ENCODE data around the gene POLR2M.

Gene POLR2M

DNA sequence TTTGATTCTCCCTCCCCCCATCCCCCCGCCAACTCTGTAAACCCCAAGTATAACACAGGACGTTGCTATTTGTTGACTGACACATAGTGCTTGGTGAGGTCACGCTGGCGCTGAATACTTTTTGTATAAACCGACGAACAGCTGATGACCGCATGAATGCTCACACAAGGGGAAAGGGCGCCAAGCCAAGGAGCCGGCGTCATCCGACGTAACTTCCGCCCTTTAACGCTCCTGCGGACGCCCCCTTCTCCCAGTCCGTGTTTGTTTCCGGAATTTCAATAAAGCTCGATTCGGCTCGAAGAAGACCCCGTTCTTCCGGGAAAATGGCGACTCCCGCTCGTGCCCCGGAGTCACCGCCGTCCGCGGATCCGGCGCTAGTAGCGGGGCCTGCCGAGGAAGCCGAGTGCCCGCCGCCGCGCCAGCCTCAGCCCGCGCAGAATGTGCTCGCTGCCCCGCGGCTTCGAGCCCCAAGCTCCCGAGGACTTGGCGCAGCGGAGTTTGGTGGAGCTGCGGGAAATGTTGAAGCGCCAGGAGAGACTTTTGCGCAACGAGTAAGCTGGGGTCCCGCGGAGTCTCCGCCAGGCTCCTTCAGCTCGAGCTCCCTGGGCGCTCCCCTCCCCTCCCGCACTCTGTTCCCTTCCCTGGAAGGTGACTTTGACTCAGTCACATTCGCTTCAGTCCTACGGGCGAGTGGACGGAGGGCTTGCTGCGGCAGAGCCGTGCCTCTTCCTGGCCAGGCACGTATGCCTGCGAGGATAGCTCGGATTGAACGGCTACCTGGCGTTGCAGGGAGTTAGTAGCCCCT is at the start of gene POLR2M:
POLR2M (plus strand) TSS at position 310 of the 805 bp plus-strand sequence; CDS start at position 439, 129 bp downstream.
- DNase-seq (ENCODE audit: low read depth in 2 of 2), result peak; percentile 77 to 79

DNA sequence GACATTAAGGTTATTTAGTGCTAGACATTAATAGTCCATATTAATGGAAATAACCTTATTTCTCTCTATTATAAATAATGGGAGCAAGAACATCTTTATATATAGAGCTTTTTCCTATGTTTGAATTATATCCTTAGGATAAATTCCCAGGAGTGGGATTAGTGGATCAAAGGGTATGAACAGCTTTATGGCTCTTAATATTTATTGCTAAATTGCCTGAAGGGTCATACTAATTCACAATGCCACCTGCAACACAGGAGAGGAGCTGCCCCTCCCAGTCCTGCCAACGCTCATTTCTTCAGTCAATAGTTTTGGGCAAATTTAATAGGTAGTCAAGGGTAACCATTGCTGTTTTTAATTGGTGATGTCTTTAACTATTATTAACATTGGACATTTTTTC is 48.9 kb upstream of the POLR2M start:
- no peak for DNase-seq (ENCODE audit: low read depth in 2 of 2)

DNA sequence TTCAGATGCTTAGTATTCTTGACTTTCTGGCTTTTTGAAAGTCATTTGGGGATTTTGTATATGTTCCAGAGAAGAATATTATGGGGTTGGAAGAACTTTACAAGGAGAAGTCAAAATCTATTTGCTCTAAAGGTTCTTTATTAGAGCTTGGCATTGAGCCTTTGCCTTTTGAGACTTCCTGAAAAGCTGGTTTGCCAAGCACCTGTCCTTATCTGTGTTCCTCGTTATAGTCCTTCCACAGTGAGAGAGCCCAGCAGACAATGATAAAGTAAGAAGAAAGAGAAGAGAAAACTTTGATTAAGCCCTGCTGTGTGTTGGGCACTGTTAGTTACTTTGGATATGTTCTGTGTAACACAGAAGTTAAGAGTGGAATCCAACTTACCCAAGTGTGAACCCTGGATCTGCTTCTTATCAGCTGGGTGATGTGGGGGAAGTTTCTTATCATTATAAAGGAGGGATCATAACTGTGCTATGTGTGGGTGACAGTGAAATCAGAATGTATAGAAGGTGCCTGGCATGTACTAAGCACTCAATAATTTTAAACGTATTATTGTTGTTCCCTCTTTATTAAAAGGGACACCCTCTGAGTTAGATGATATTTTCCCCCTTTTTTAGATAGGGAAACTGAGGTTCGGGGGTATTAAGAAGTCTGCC is 44.3 kb upstream of the POLR2M start:
- DNase-seq (ENCODE audit: low read depth in 2 of 2), result no peak

DNA sequence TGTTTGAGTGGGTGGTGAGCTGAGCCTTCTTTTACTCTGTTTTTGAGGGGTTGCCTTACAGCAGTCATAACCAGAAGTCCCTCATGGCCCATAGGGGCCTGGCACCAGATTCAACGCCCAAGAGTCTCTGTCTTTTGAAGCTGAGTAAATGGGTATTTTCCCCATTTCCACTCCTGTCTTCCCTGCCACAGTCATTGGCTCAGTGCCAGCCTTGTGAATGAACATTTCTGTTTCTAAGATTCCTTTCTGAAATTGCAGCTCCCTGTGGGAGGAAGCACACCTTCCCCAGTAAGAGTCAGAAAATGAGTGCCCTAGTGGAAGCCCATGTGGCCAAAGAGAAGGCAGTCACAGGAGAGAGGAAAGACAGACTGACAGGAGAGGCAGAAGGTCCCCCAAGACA is 43.7 kb upstream of the POLR2M start:
- no peak for DNase-seq (ENCODE audit: low read depth in 2 of 2)

DNA sequence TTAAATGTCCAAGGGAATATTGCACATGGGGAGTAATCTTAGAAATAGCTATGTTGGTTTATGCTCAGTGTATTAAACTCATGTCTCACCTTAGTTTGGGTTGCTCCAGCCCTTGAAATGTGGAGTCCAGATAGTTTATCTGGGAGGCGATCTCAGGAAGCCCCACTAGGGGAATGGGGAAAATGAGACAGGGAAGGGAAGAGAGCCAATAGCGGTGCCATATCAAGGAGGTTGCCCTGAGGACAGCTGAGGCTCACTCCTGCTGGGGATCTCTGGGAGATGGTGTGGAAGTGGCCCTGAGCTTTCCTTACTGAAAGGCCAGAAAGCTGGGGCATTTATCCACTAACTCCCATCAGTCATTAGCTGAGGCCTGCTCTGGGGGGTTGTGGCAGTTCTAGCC is 43.3 kb upstream of the POLR2M start:
- DNase-seq (ENCODE audit: low read depth in 2 of 2), result no peak

DNA sequence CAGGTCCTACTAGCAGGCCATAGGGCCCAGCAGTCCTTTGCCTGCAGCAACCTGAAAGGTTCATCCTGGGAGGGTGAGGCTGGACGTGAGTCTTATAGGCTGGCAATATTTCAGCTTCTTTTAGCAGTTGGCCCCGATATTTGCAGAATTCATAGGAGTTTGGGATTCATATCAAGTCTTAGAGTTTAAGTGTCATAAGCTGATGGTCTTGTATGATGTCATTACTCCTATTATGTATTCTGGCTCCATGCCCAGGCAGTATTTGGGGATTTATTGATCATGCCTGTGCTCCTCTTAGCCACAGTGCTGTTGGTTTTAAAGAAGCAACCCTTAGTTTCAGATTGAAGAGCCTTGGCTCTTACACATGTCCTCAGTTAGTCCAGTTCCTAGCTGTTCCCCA is 41.3 kb upstream of the POLR2M start:
- no peak for DNase-seq (ENCODE audit: low read depth in 2 of 2)

DNA sequence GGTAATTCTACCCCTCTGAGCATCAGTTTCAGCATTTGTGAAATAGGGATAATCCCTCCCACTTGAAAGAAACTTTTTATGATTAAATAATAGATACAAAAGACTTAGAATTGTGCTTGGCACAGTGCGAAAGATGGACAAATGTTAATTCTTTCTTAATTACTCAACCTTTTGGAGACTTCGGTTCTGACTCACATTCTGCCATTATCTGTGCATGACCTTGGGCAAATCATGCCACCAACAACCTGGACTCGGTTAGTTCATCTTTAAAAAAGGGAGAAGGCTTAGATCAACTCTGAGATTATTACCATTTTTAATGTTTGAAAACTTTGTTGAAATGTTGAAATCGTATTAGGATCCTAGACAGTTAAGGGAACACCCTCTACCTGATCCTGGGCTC is 40.6 kb upstream of the POLR2M start:
- DNase-seq (ENCODE audit: low read depth in 2 of 2), result no peak

DNA sequence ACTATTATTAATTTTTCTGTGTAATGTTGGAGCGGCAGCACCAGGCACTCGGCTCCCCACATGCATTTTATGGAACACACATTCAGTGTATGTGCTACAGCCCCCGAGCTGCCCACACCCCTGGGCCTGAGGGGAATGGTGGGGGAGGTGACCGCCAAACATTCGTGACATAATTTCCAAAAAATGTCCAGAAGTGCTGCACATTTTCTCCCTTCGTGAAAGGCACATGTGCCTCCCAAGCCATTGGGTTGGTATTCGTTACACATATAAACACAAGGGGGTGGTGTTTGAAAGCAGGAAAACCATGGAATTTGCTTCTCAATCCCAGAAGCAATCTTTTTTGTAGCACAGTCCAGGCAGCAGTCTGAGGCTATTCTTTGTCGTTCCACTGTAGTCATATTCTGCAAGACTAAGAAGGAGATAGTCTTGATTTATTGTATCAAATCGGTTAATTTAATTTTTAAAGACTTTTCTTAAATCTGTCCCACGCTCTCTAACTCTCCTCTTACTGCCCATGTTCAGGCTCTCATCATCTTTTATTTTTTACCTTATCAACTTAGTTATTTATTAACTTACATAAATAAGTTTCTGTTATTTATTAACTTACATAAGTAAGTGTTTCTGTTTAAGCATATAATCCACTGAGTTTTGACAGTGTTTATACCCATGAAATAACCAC is 39.2 kb upstream of the POLR2M start:
- DNase-seq (ENCODE audit: low read depth in 2 of 2), result no peak

DNA sequence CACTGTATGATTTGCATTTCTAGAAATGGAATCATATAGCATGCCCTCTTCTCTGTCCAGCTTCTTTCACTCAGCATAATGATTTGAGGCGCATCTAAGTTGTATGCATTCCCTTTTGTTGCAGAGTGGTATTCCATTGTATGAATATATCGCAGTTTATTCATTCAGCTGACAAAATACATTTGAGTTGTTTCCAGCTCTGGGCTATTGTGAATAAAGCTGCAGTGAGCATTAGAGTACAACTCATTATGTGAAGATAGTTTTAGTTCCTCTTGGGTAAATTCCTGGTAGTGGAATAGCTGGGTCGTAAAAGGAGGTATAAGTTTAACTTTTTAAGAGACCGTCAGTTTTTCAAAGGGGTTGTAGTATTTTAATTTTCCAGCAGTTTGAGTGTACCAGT is 38.5 kb upstream of the POLR2M start:
- no peak for DNase-seq (ENCODE audit: low read depth in 2 of 2)

DNA sequence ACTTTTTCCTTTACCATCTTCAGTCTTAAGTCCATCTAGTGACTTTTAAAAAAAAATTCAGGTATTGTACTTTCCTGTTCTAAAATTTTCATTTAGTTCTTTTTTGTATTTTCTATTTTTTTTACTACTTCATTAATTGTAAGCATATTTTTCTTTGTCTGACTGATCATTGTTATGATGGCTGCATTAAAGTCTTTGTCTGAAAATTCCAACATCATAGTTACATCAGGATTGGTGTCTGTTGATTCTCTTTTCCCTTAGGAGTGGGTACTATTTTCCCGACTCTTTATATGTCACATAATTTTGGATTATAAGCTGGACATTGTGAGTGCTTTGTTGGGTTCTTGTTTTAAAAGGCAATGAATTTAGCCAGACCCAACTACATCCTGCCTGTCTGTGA is 34.9 kb upstream of the POLR2M start:
- no peak for DNase-seq (ENCODE audit: low read depth in 2 of 2)

DNA sequence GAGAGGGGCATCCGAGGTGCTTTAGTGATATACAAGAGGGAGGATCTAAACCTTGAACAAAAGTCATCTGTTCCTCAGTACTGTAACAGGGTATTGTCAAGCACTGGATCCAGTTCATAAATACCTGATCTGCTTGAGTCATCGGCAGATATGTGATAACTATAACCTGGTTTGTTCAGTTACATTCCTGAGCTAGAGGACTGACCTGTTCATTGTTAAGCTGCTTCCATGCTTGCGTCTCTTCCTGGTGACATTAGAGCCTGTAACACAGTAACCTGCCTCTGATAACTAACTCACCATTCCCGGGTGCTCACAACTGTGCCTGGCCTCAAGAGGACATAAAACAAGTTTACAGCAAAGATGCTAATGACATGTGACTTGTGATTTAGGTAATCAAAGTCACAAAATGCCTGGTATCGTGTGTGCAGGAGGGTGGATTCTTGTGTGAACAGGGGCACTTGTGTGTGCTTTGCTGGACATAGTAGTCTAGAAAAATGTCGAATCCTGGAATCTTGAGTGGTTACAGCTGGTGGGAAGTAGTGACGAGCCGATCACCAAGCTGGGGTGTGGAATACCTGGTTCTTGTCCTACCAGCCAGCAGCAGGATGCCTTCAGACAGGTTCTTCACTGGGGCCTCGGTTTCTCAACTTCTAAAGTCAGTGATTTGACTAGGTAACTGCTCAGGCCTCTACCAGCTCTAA is 30.9 kb upstream of the POLR2M start:
- no peak for DNase-seq (ENCODE audit: low read depth in 2 of 2)

DNA sequence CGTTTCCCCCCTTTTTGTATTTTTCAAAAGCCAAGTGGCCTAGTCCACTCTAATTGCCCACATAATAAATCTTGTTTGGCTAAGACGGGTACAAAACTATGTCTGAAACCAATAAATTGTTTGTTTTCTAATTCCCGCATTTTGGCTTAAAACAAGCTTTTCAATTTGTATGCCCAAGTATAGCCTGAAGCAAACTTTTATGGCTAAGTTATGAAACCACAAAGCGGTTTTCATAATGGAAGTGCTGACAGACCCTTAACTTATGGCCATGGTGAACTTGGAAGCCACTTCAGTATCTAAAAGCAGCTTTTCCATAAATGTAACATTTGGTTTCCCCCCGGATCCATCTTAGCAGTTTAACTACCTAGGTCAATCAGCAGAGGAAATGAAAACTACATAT is 29.9 kb upstream of the POLR2M start:
- DNase-seq (ENCODE audit: low read depth in 2 of 2), result no peak

DNA sequence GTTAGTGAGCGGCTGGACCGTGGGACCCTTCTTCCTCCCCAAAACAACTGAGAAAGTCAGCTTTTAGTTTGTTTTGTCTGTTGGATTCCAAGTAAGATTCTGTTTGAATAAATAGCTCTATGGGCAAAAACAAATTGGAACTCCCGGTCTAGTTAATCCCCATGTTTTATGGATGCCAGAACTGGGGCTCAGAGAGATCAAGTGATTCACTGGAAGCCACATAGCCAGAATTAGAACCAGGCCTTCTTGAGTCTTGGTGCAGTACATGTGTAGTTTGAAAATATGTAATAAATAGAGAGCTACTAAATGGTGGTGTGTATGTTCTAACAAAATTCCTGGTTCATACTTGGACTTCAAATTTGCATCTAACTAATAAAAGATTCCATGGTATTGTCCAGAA is 29.3 kb upstream of the POLR2M start:
- DNase-seq (ENCODE audit: low read depth in 2 of 2), result no peak

DNA sequence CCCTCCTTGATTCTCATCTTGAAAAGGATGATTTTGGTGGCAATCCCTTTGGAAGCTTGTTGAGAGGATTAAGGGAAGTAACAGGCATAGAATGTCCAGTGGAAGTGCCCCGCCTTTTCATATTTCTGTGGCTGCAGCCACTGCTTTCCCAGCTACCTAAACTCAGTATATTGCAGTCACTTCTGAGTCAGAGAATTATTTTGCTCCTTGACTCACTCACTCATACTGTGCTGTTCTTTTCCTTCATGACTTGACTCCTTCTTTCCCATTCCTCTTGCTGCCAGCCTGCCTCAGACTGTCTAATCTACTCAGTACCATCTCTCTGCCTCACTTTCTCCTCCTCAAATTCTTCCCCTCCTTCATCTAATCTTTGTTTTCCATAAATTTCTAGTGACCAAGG is 26.5 kb upstream of the POLR2M start:
- no peak for DNase-seq (ENCODE audit: low read depth in 2 of 2)

DNA sequence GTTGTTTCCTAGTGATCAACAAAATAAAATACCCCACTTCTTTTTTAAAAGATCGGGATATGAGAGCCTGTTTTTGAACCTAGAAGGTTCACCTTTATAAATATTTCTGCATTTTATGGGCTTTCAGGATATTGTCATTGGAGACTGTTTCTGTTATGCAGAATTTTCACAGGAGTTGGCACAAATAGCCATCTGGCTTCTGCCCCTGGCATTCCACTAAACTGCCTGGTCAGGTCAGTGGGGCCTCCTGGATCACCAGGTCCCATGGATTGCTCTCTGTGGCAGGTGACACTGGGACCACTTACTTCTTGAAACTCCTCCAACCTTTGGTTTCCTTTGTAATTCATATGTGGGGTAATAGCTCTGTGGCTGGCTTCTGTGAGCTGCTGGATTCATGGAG is 25.5 kb upstream of the POLR2M start:
- no peak for DNase-seq (ENCODE audit: low read depth in 2 of 2)

DNA sequence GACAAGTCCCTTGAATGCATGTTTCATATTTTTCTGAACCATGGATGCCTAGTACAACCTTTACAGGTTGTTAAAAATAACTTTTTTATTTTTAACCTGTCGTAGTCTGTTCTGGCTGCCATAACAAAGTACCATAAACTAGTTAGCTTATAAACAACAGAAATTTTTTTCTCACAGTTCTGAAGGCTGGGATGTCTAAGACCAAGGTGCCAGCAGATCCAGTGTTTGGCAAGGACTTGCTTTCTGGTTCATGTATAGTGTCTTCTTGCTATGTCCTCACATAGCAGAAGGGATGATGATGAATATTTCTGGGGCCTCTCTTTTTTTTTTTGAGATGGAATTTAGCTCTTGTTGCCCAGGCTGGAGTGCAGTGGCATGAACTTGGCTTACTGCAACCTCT is 23.0 kb upstream of the POLR2M start:
- DNase-seq (ENCODE audit: low read depth in 2 of 2), result no peak

DNA sequence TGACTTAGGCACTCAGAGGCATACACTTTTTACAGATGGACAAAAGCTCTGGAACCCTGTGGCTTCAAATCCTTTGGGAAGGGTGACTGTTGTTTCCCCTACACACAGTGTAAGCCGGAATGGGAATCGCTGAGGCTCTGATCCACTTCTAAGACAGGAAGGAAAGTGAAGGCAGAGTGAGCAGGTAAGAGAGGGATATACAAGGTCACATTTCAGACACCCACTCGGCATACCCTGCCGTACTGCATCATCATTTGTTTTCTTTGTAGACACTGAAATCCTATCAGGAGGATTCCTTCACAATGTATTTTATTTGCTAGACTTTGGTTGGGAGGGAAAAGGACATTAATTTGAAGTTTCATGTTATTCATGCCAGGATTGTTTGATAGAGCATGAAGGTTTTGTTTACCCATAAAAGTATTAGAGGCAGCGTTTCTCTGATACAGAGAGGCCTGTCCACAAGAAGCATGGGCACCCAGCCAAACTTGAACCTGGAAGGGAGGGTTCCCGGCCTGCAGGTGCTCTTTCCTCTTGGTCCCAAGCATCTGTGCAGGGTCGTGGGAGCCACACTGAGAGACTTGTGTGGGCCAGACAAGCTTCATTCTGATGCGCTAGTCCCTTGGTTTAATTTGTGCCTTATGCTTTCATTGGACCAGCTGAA is 21.9 kb upstream of the POLR2M start:
- no peak for DNase-seq (ENCODE audit: low read depth in 2 of 2)

DNA sequence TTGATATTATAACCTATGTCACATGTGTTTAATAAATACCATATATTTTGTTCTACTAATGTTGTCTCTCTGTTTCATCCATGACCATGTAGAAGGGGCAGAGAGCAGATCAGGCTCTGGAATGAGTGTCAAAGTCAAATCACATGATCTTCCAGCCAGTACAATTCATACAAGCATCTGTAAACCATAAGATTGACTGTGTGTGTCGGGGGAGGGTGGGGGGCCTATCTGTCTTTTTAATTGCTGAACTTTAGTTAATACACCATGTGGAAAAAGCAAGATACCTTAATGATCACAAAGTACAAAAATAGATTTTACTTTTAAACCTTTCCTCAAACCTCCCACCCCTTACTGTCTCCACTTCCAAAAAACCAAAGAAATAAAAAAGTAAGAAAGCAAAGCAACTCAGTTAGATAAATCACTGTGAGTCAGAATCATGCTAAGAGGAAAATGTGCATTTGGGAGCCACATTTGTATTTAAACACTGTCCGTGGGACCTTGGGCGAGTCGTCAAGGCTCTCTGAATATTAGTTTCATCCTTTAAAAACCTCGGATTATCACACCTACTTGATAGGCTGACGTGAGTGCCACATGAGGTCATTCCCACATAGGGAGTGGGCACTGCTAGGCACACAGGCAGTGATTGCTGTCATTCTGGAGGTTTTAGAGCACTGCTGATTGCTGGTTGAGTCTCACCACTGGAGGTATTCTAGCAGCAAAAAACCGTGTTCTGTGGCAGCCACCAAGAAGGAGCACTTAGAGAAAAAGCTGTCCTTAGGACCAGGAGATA is 21.0 kb upstream of the POLR2M start:
- no peak for DNase-seq (ENCODE audit: low read depth in 2 of 2)

DNA sequence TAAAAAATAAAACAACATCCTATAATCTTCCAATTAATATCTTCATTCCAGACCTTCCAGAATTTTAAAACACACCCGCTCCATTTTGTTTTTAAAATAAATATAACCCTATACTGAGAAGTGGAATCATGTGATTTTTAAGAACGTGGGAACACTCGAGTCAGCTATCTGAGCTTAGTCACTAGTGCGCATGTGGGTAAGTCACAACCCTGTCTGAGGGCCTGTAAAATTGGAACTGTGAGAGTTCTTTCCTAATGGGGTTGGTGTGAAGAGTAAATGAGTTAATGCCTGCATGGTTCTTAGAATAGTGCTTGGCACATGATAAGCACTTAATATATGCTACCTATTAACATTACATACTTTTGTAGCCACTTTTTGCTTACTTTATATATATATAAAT is 19.9 kb upstream of the POLR2M start:
- DNase-seq (ENCODE audit: low read depth in 2 of 2), result no peak

DNA sequence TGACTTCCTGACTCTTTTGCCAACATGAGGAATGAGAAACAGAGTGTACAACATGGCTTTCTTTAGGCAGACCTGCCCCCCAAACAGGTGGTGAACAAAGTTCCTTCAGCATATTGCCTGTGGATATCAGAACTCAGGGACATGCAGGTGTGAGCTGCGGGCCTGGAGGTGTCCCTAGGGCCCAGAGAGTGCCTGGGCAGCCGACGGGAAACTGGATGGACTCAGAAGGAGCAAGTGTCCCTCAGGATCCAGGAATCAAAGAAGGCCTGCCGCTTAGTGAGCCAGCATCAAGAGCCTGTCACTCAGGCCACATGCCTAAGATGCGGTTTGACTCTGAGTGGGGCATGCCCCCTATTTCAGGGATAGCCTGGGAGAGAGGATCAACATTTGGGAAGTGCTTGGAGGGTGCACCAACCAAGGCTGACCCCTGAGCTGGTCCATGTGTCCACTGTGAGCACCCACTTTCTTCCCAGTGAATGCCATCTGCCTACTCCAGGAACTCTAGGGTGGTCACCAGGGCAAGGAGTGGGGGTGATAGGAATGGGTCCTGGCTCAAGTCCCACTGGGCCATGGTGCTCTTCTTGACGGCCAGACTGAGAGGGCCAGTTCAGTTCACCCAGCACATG is 16.1 kb upstream of the POLR2M start:
- no peak for DNase-seq (ENCODE audit: low read depth in 2 of 2)

DNA sequence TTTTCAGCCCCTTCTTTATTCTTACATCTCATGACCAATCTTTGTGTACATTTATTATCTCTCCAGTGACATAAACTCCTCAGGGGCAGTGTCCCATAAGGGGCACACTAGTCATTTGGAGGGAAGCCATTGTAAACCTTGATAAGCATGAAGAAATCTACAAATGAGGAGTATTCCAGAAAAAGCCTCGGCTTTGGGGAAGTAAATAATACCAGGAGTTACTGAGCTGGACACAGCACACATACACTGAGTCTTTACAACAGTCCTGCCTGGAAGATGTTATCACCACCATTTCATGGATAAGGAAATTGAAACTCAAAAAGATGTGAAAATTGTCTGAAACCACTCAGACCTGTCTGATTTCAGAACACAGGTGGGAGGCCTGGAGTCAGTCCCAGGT is 15.4 kb upstream of the POLR2M start:
- DNase-seq (ENCODE audit: low read depth in 2 of 2), result no peak

Data from stimulated activated CD8-positive, alpha-beta memory T cell treated with anti-CD3 and anti-CD28 coated beads, Interleukin-2, amount 100 ng/mL, for 1 hour (primary cell).